LNCAP (cell line): ENCODE results near the gene ADGRD1.

Experiments
- CTCF ChIP-seq: fragments of 450-650 bp; IDR thresholded peaks from 2 replicates; pipeline ENCODE4 v1.5.1; 2017; ENCODE audit warnings: mild to moderate bottlenecking

The ADGRD1 gene

GRCh38 chr12:131033886-131034482, 80.3 kb downstream of the ADGRD1 start:
- no peak for TF ChIP-seq CTCF

DNA sequence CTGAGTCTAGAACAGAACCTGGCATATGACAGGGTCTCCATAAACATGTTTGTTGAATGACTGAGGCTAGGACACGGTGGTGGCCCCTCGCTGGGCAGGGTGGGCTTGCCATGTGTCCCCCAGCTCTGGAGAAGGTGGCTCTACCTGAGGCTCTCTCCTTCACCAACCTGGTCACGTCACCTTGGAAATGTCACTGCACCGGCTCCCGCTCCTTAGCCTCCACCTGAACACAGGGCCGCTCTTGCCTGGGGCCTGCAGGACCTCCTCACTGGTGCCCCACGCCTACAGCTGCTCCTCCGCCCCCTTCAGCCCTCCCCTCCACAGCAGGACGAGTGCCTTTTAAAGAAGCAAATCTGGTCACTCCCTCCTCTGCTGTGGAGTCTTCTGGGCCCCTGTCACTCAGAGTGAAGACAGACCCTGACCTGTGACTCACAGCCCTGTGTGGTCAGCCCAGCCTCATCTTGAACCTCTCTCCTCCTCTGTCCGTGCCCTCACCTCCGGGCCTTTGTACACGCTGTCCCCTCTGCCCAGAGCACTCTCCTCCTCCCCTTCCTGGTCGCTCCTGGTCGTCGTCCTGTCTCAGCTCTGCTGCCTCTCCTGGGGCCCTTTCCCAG, 81.0 kb downstream of the ADGRD1 start:
- TF ChIP-seq CTCF, result no peak

DNA sequence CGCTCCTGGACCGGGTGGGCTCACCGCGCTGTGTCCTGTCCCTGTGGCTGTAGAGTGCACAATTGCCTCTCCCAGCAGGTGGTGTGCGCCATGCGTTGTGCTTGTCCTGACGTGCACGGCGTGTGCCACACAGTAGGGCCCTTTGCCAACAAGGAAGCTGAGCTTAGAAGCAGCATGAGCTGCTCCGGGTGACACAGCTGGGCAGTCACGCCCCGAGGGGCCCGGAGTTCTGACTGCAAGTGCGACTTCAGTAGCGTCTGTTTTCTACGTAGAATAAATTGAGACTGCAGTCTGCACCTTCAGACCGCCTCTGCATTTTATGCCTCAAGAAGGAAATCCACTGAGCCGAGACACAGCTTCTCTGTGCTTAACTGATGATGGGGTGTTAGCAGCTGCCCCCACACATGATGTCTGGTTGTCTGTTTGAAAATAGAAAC, 81.6 kb downstream of the ADGRD1 start:
- TF ChIP-seq CTCF, result no peak

GRCh38 chr12:131038159-131038558, 84.5 kb downstream of the ADGRD1 start:
- no peak for TF ChIP-seq CTCF

DNA sequence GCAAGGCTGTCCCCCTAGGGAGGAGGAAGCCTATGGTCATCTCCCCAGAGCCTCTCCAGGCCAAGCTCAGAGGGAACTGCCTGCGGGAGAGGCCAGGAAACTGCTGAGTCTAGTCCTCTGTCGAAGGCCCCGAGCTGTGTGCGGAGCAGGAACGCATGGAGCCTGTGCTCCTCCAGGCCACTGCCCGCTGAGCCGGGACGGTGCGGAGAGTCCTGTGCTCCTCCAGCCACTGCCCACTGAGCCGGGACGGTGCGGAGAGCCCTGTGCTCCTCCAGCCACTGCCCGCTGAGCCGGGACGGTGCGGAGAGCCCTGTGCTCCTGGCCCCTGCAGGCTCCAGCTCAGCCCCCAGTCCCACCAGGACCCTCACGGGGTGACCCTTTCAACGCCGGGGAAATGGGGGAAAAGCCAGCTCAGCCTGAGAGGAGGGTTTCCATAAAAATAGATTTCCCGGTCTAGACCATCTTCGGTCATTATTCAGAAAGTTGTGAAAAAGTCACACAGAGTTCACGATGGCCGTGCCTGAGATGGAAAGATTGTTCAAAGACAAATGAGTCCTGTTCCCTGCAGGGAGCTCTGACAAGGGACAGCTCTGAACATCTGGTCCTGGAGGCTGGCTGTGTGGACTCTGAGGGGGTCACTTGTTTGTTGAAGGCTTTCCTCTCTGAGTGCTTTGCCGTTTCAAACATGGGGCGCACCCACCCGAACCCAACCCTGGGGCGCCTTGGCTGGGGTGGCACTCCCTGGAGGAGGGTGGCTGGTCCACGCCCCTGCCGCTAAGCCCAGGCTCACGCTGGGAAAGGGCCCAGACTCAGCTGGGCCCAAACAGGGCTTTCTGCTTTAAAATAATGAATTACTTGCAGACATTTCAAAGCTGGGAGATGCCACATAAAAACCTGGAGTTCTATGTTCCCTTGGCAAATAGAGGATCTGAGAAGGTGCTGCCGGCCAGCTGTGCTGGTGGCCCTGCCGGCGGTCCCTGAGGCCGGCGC, 85.5 kb downstream of the ADGRD1 start:
- TF ChIP-seq CTCF, result no peak

- TF ChIP-seq CTCF, result no peak
Observed at GRCh38 chr12:131040491-131040890, 86.8 kb downstream of the ADGRD1 start.

DNA sequence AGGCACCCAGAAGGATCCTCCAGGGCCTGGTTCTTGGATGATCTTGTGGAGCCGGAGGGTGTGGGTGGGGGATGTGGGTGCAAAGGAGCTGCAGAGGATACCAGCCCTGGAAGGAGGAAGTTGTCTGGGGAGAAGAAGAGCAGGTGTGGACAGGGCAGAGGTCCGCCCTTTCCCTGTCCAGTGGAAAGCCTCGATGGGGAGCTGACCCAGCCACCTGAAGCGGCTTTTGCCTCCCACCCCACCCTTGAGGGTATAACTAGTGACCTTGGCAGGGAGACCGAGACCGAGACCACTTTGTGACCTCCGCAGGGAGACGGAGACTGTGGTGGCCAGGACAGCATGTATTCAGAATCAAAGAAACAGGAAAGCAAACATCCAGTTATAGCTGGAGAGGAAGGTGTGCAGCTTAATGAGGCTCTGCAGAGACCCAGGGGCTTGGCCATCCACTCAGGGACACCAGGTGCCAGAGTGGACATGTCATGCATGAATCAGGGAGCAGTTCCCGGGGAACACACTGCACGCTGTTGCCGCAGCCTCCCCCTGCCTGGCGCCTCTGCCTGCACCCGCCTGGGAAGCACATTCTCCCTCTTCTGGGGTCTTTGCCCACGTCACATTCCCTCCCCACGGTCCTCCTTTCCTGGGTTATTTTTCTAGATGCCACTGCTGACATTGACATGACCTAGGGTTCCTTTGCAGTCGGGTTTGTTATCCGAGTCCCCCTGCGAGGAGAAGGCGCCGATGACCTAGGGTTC, 87.7 kb downstream of the ADGRD1 start:
- no peak for TF ChIP-seq CTCF
